Effector CD8-positive, alpha-beta T cell (primary cell): Measurements from ENCODE around the gene NRL.
A peak's percentile ranks its signal among the peaks of the same experiment; 100 is the strongest.
"Not testable (repeated sequence)": the region's sequence is repeated elsewhere in the genome, so short reads cannot be mapped to it uniquely, and the experiment has no call there.

ENCODE experiments used
- DNase-seq: peaks from one replicate; lab custom pipeline; 2025; lab: John Stamatoyannopoulos, UW

The NRL gene

DNA sequence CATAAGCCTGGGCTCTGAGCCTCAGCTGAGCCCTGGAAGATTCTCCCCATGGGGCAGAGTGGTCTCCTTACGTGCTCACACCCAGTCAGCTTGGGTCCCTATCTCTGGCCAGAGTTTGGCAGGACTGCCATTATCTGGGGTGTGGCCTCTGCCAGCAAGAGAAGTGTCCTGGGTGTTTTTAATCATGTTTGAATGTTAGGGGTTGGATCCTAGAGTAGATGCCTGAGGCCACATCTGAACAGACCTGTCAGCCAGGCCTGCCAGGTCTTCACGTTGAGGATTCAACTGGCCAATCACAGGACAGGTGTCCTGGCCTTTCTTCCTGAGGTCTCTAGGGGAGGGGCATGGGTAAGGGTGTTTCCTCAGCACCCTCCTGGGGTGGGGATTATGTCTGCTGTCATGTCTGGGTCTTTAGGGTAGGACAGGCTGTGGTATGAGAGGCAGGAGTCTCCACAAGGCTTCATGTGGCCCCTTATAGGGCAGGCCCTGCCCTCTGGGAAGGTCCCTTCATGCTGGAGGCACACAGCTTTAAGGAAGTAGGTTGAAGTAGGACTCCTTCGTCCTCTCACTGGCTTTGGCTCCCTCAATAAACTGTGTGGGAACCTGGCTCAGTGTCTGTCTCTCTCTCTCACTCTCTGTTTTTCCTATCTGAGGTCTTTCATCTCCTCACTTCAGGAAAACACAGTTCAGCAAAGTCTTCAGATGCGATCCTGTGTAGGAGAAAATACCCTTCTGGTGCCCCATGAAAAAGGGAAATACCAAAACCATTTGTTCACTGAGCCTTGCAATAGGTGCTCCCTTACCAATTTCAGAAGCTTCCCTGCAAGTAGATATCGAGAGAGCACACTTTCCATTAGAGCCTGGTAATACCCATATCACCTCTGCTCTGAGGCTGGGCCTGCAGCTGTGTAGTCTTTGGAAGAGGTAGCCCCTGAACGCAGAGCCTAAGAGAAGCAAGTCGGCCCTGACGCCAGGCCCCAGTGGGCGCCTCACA is 9.0 kb upstream of the NRL start:
- no peak for DNase-seq

DNA sequence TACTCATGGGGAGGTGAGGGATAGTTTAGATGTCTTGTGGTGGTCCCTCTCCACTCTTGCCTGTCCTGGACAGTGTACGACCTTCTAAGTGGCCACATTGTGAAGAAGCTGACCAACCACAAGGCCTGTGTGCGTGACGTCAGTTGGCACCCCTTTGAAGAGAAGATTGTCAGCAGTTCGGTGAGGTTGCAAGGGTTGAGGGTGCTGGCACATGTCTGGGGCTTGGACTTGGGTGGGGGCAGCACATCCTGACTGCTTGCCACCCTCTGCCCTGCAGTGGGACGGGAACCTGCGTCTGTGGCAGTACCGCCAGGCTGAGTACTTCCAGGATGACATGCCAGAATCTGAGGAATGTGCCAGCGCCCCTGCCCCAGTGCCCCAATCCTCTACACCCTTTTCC is 8.1 kb upstream of the NRL start:
- no peak for DNase-seq

DNA sequence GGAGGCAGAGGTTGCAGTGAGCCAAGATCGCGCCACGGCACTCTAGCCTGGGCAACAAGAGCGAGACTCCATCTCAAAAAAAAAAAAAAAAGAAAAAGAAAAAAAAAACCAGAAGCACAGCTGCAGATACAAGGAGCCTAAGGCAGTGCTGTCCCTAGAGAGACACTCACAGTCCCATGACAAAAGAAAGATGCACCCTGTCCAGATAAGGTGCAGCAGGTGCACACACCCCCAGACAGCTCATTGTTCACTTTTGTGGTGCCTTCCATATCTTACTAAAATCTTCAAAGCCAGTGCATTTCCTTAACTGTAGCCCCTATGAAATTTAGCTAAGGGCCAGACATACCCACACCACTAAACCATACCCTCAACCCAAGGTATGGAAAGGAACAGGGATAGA is 7.7 kb upstream of the NRL start:
- DNase-seq, result no peak

DNA sequence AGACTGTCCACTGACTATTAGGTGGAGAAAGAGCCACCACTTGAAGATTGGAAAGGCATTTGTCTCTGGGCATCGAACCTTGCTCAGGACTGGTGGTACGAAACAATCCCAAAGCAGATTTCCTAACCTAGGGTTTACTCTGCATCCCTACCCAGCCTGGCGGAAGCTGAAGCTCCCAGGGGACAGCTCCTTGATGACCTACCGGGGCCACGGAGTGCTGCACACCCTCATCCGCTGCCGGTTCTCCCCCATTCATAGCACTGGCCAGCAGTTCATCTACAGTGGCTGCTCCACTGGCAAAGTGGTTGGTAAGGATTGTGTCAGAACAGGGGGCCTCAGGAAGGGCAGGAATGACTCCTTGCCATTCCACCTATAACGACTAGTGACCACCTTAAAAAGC is 6.5 kb upstream of the NRL start:
- no peak for DNase-seq

DNA sequence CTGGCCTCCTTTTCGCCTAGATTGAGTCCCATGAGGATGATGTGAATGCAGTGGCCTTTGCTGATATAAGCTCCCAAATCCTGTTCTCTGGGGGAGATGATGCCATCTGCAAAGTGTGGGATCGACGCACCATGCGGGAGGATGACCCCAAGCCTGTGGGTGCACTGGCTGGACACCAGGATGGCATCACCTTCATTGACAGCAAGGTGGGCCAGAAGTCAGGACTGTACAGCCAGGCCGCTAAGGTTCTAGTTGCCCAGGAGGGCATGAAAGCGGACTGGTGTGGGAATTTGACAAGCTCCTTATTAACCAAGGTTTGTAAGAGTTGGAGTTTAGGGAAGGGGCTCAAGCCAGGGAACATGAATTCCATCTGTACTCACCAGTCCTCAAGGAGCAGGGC is 4.9 kb upstream of the NRL start:
- no peak for DNase-seq

DNA sequence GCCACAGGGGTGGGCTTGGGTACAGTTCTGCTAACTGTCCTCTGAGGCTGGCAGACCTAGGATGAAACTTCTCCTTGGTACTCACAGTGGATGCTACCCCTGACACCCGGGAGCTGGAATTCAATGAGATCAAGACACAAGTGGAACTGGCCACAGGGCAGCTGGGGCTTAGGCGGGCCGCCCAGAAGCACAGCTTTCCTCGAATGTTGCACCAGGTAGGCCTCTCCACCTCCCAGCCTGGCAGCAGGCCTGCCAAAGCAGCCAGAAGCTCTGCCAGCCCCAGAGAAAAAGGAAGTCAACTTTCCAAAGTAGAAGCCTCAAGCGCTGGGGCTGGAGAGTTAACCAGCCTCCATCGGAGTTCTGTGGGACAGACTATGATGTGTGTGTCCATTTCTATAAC is 2.4 kb upstream of the NRL start:
- no peak for DNase-seq

DNA sequence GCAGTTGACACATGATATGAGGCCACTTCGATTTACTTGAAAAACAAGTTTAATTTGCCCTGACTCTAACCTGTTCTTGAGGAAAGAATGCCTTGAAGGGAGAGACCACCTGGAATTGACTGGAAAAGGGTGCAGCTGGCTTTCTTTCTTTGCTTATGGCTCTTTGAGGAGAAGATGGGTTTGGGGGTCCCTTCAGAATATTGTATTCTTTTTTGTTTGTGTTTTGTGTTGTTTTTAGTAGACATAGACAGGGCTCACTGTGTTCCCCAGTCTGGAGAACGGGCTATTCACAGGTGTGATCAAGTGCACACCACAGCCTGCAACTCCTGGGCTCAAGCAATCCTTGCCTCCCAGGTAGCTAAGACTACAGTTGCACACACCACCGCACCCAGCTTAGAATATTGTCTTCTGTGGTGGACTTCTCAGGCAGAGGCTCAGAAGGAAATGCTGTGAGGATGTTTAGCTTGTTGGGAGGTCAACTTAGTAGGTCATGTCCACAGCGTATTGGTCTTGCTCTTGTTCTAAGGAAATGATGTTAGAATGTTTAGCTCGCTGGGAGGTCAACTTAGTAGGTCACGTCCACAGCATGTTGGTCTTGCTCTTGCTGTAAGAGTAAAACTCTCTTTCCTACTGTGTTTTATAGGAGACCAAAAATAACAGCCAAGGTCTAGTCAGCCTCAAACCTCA is 1.5 kb upstream of the NRL start:
- DNase-seq, result no peak

DNA sequence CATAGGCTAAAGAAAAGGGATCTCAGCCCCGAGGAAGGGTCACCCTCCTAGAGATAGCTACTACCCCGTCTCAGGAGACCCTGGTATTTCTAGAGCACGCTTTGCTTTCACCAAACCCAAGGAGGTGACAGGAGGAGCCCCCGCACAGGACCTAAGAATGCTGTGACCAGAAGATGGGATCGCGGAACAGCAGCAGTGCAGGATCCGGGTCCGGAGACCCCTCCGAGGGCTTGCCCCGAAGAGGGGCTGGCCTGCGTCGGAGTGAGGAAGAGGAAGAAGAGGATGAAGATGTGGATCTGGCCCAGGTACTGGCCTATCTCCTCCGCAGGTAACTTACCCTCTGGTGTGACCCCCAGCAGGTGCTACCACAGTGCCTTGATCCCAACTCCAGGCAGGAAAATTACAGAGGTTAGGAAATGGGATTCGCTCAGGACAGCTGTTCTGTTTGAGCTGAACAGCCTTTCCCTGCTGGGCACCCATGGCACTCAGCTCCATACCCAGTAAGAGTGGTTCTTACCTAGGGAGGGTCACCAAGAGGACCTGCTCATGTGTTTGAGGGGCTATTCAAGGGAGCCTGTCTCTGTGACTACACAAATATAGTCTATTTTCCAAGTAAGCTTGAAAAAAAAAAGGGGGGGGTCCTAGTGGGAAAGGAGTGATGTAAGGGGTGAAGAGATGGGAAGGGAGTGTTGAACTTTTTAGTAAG is 826 bp upstream of the NRL start:
- no peak for DNase-seq

DNA sequence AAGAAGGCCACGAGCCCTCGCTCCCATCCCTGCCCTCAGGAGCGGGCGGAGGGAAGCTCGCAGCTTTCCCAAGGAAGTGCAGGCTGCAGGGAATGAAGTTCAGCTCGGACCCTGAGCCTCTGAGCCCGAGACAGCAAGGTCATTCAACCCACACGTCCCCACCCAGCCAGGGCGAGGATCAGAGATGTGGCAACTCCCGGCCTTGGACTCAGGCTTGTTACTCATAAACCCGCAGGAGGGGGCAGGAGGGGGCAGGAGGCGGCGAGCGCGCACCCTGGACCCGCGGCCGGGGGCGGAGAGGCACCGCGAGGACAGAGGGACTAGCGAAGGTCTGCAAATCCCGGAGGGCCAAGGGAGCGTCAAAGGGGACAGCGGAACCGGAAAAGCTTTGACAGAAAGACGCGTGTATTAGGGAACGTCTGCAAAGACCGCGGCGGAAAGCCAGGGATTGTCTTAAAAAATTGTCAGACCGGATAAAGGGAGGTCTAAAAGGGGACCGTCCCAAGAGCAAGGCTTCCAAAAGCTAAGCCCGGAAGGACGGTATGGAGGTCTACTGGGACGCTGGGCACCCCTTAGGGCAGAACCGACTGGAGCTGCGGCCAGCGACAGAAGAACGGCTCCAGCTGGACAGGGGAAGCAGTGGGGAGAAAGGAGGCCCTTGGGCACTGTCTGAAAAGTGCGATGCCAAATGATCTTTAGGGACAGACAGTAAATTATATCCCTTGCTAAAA is 783 bp downstream of the NRL start:
- DNase-seq, result peak; percentile 66

DNA sequence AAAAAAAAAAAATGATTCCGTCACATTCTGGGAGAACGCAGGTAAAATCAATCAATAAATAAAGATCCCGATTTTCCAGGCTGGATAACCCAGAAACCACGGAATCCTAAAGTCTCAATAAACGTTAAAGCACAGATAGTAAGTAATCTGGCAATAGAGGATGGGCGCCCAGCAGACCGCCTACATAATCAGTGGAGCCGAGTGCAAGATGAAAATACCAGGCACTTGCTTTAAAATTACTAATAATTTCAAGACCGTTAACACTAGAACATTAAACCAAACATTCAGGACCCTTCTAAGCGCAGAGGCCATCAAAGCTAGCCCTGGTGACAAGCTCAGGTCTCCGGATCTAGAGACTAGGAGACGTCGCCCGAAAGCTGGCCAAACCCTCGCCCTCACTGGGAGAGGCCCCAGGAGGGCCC is 1.4 kb downstream of the NRL start:
- DNase-seq, result no peak

DNA sequence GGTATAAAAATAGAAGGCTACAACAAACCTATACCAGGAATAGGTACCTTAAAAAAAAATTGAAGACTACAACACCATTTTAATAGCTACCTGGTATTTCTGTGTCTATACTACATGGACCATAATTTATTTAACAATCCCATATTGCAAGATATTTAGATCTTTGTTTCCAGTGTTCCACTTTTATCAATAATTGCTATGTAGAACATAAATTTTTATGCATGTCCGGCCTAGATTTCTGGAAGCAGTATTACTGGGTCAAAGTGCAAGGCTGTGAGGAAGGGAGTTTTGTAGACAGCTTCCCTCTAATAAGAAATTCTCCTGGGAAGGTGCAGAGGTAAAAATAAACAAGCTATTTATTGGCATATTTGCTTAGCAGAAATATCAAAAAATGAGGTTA is 4.2 kb downstream of the NRL start:
- no peak for DNase-seq

DNA sequence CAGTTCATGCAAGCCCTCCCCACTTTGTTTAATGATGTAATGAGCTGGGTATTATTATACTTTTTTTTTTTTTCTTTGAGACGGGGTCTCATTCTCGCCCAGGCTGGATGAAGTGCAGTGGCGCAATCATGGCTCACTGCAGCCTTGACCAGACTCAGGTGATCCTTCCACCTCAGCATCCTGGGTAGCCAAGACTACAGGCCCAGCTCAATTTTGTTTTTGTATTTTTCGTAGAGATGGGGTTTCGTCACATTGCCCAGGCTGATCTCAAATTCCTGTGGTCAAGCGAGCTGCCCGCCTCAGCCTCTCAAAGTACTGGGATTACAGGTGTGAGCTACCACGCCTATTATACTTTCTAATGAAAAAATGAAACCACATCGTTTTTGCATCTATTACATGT is 4.7 kb downstream of the NRL start:
- no peak for DNase-seq

DNA sequence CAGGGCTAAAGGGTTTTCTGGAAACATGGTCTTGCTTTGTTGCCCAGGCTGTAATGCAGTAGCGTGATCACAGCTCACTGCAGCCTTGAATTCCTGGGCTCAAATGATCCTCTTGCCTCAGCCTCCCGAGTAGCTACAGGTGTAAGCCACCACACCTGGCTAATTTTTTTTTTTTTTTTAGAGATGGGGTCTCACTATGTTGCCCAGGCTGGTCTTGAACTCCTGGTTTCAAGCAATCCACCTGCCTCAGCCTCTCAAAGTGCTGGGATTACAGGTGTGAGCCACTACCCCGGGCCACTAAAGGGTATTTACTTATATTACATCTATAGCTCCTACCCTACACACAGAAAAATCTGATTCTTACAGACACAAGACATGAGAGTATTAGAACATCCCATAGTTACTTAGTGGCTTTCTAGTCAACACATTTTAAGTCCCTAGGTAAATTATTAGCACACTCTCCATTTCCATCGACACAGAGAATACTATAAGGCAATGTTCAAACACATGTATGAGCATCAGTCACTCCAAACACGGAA is 6.3 kb downstream of the NRL start:
- no peak for DNase-seq

DNA sequence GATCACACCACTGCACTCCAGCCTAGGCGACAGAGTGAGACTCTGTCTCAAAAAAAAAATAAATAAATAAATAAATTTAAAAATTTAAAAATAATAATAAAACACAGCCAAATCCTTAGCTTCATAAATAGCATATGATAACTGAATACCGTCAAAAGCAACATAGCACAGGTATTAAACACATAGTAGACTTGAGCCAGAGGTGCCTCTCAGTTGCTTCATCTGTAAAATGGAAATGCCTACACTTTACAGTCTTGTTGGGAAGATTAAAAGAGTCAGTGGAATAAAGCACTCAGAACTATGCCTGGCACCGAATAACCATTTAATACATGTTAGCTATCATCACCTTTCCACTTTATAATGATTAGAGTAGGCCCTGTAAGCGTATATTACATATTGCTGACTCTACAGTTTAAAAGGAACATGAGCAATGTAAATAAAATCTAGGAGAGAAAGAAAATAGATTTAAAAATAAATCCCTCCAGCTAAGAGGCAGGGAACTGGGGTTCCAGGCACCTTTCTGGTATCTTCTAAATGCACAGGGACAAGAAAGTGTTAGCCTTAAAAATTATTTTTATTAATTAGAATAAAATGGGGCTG is 8.0 kb downstream of the NRL start:
- DNase-seq, result no peak

DNA sequence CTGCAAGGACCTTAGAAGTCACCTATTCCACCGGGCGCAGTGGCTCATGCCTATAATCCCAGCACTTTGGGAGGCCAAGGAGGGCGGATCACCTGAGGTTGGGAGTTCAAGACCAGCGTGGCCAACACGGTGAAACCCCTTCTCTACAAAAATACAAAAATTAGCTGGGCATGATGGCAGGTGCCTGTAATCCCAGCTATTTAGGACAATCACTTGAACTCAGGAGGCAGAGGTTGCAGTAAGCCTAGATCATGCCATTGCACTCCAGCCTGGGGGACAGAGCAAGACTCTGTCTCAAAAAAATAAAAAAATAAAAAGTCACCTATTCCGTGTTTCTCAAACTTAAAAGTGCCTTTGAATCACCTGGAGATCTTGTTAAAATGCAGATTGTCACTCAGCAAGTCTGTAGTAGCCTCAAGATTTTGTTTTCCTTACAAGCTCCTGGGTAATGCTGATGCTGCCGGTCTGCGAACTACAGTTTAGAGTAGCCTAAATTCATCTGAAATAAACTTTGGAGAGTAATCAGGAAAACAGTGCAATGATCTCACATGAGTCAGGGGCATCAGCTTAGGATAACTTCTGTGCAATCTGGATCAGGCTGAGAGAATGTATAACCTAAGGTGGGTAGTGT is 9.0 kb downstream of the NRL start:
- DNase-seq, result not testable (repeated sequence)

DNA sequence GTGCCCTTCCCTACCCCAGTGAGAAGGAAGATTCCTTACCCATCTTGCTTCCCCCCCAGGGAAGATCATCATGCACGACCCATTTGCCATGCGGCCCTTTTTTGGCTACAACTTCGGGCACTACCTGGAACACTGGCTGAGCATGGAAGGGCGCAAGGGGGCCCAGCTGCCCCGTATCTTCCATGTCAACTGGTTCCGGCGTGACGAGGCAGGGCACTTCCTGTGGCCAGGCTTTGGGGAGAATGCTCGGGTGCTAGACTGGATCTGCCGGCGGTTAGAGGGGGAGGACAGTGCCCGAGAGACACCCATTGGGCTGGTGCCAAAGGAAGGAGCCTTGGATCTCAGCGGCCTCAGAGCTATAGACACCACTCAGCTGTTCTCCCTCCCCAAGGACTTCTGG is 11.3 kb downstream of the NRL start:
- DNase-seq, result no peak

DNA sequence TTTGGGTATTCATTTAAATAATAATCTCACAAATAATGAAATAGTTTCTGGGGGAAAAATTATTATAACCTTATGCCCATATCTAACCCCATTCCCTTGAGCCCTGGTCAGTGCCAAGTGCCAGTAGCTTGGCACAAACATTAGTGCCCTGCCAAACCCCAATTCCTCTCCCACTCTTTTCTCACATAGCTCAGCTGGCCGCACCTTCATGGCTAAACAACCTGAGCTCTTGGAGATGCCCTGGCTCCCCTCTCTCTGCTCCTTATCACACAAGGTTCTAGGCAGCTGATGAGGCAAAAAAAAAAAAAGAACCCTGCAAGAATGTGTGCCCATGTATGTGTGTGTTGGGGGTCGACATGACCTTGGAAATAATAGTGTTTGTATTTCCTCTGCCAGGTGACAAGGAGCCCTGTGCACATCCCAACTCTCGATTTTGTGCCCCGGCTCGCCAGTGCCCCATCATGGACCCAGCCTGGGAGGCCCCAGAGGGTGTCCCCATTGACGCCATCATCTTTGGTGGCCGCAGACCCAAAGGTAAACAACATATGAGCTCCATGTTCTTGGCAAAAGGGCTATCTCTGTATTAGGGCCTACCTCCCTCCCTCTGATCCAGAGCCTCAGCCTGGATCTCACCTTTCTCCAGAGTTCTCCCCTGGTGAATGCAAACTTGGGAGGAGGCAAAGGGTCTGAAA is 12.2 kb downstream of the NRL start:
- no peak for DNase-seq

DNA sequence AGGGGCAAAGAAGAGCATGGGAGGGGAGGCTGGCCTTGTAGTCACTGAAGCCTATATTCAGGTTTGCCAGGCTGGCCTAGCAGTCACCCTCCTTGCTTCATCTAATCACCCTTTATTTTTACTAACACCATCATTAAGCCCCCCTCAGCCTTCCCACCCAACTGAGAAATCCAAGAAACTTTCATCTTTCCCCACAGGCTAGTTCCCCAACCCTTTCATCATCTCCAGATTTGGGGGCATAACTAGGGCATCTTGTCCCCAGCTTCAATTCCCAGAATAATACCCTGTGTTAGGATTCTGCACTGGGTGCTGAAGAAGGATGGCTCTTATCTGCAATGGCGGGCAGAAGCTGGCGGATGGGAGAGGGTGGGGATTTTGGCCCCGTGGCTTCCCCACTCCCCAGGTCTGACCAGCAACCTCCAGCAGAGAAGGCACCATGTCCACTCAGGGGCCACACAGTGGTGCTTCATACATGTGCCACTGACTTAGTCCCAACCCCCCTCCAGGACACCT is 13.7 kb downstream of the NRL start:
- no peak for DNase-seq

DNA sequence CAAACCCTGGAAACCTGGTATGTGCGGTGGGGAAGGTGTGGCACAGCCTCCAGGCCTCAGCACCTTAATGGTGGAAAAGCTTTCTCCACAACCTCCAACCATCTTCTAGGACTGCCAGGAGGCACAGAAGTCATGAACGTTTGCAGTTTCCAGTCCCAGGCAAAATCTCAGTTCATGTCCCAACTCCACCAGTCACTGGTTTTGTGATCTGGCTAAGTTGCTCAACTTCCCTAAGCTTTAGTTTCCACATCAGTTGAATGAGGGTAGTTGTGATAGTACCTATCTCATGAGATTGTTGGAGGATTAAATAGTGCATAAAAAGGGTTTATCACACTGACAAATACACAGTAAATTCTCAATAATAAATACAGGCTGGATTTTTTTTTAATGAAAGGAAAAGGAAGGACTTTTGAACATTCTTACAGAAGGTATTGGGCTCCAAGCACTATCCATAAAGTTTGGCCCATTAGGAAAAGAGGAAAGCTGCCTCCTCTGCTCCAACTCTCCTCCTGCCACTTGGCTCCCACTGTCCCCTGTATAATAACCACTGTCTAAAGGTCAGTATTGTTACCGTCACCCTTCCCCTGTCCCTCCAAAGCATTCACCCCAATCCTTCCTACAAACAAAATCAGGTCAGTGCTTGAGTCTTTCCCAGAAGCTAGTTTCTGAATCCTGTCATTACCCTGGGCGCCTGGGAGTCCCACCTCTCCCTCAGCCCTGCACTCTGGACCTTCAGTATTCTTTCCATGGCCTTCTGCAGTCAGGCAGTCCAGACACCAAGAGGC is 14.4 kb downstream of the NRL start:
- DNase-seq, result no peak
